GM06990 (cell line): ENCODE measurements around the gene ATP4A.
A peak's percentile ranks its signal among the peaks of the same experiment; 100 is the strongest.

Experiments
- DNase-seq: peaks from one replicate; pipeline ENCODE4 v3.0.0-alpha.2; 2011; ENCODE audit not compliant: insufficient read length; ENCODE audit errors: extremely low read depth
- H3K27me3 ChIP-seq: replicated peaks from 2 replicates; pipeline ENCODE4 v1.6.0; 2011; ENCODE audit warnings: low read length; ENCODE audit not compliant: control insufficient read depth, insufficient read depth
- H3K36me3 ChIP-seq: 2 replicates; pipeline ENCODE4 v1.5.1; 2011; ENCODE audit warnings: low read length; ENCODE audit not compliant: control insufficient read depth, insufficient read depth
- H3K4me3 ChIP-seq: replicated peaks from 2 replicates; pipeline ENCODE4 v1.5.1; 2011; ENCODE audit warnings: low read depth, mild to moderate bottlenecking, control low read depth, low read length
- CTCF ChIP-seq: IDR thresholded peaks from 2 replicates; pipeline ENCODE4 v1.5.1; 2011; ENCODE audit warnings: low read length, control low read depth, mild to moderate bottlenecking, inconsistent platforms; ENCODE audit not compliant: insufficient read depth, poor library complexity, severe bottlenecking

The ATP4A gene

GRCh38 chr19:35509861-35510625 is 53.4 kb downstream of the ATP4A start:
- DNase-seq, result peak; percentile 81
- TF ChIP-seq CTCF, result peak; percentile 96
- H3K27me3 ChIP-seq, result no peaks in the 10 kb centered on the region; the same call in 1 of the 2 replicates
- peak overlapping the region; percentile 59 for H3K4me3 ChIP-seq
- H3K36me3 ChIP-seq, result no peaks in the 10 kb centered on the region

- Histone ChIP-seq H3K36me3 (no peaks in the 10 kb centered on the region), H3K4me3 (peak overlapping the region; percentile 59), H3K27me3 (no peaks in the 10 kb centered on the region; the same call in 1 of the 2 replicates)
- TF ChIP-seq CTCF, result no peak
- DNase-seq, result peak; percentile 50
Observed at GRCh38 chr19:35509018-35509652, 54.3 kb downstream of the ATP4A start.

- no peaks in the 10 kb centered on the region for H3K36me3 ChIP-seq
- no peak for TF ChIP-seq CTCF
- H3K4me3 ChIP-seq, result no peak overlapping the region
- no peaks in the 10 kb centered on the region; the same call in 1 of the 2 replicates for H3K27me3 ChIP-seq
- DNase-seq, result no peak
Observed at GRCh38 chr19:35508129-35508528, 55.3 kb downstream of the ATP4A start.

- no peak for DNase-seq
- Histone ChIP-seq H3K4me3 (no peak overlapping the region), H3K36me3 (no peaks in the 10 kb centered on the region), H3K27me3 (no peaks in the 10 kb centered on the region)
- no peak for TF ChIP-seq CTCF
Observed at GRCh38 chr19:35507561-35507960, 55.9 kb downstream of the ATP4A start.

- no peak for TF ChIP-seq CTCF
- H3K36me3 ChIP-seq, result no peaks in the 10 kb centered on the region
- no peak for DNase-seq
- no peaks in the 10 kb centered on the region for H3K27me3 ChIP-seq
- H3K4me3 ChIP-seq, result no peak overlapping the region
Observed at GRCh38 chr19:35506011-35506410, 57.4 kb downstream of the ATP4A start.
